HG03521 (cell line): ENCODE data around the gene INO80.
"Not testable (repeated sequence)": the region's sequence is repeated elsewhere in the genome, so short reads cannot be mapped to it uniquely, and the experiment has no call there.

Source experiments
- ATAC-seq: cut with Tn5 transposase; IDR thresholded peaks from one replicate; pipeline ENCODE4 v1.9.1; 2021; ENCODE audit warnings: mild to moderate bottlenecking, moderate library complexity; ENCODE audit not compliant: unreplicated experiment

INO80 gene

GRCh38 chr15:40964006-40964405, 152.1 kb downstream of the INO80 start:
- ATAC-seq: no peak

GRCh38 chr15:40963201-40963600, 152.9 kb downstream of the INO80 start:
- no peak for ATAC-seq

- not testable (repeated sequence) for ATAC-seq
Measured at GRCh38 chr15:40962317-40962716, 153.8 kb downstream of the INO80 start.

- not testable (repeated sequence) for ATAC-seq
Measured at GRCh38 chr15:40961740-40962139, 154.3 kb downstream of the INO80 start.

GRCh38 chr15:40960925-40961324, 155.2 kb downstream of the INO80 start:
- no peak for ATAC-seq

- ATAC-seq: no peak
Measured at GRCh38 chr15:40960151-40960885, 155.8 kb downstream of the INO80 start.

GRCh38 chr15:40959331-40960141, 156.5 kb downstream of the INO80 start:
- ATAC-seq: no peak

- no peak for ATAC-seq
Measured at GRCh38 chr15:40958723-40959122, 157.4 kb downstream of the INO80 start.

- ATAC-seq: no peak
Measured at GRCh38 chr15:40958146-40958545, 157.9 kb downstream of the INO80 start.

GRCh38 chr15:40957581-40958051, 158.5 kb downstream of the INO80 start:
- no peak for ATAC-seq

- no peak for ATAC-seq
Measured at GRCh38 chr15:40957041-40957555, 159.0 kb downstream of the INO80 start.

- ATAC-seq: no peak
Measured at GRCh38 chr15:40956541-40956982, 159.5 kb downstream of the INO80 start.

- no peak for ATAC-seq
Measured at GRCh38 chr15:40955930-40956540, 160.0 kb downstream of the INO80 start.

GRCh38 chr15:40955141-40955903, 160.8 kb downstream of the INO80 start:
- ATAC-seq: no peak

GRCh38 chr15:40954158-40954848, 161.8 kb downstream of the INO80 start:
- not testable (repeated sequence) for ATAC-seq

- ATAC-seq: no peak
Measured at GRCh38 chr15:40953713-40954074, 162.4 kb downstream of the INO80 start.

- peak; percentile 87 for ATAC-seq
Measured at GRCh38 chr15:40952901-40953712, 163.0 kb downstream of the INO80 start, which contains the start of gene CHAC1. Gene CHAC1 (plus strand): TSS chr15:40953471. CDS start chr15:40953584, 113 bp downstream.

- ATAC-seq: no peak
Measured at GRCh38 chr15:40952301-40952900, 163.7 kb downstream of the INO80 start.

GRCh38 chr15:40951764-40952163, 164.3 kb downstream of the INO80 start:
- ATAC-seq: no peak
